ENCODE measurements around the gene ADCY1. TPM values are rescaled to one million over a fixed set of nuclear protein-coding genes. Genes with fewer than 3 reads are reported as not detected.

Gene ADCY1
- total RNA-seq, 1 experiment from 2014 or later: not detected

DNA sequence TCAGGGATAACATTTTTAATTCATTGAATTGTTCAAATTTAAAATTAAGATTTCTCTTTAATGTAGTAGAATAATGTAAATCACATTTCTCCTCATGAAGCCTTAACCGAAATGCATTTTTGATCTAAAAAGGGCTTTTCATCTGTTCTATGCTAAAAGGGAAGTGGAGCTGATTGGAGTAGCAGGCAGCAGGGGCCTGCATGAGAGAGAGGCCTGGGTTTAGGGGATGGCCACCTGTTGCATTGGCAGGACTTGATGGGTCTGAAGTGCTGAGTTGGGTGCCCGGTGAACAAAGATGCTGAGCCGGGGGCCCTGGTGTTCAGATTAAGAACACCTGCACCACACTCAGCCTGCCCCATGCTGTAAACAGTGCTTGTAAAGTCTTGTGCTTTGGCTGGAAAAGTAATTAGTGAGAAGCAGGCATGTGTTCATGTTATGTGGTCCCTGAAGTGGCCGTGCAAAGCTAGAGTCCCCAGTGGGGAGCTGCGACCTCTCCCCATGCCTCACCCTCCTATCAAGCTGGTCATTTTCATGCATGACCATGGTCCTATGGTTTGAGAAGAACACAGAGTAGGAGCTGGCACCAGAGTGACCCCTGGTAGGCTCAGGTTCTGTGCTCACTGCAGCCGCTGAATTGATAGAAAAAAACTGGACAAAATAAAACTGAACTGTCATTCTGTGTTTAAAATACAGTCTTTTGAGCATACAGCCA lies 124.3 kb downstream of the ADCY1 start:
- H3K9me3 ChIP-seq (replicated peaks): no peaks in the 10 kb centered on the region

DNA sequence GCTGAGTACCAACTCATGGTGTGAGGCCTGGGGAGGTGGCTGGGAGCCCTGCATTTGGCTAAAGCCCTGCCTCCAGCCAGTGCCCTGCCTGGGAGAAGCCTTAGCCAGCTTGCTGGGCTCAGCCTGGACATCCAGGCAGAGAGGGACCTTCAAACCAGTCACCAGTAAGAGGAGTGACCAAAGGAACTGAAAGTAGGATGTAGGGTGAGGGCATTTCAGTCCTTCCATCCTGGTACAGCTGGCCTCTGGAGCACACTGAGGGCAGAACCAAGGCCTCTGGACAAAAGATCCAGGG lies 124.8 kb downstream of the ADCY1 start:
- DNase-seq: no peak
- H3K4me3 ChIP-seq: no peak overlapping the region
- H3K36me3 ChIP-seq: no peaks in the 10 kb centered on the region
- H3K4me1 ChIP-seq: peaks cover 10% of the 10 kb centered on the region
- H3K27ac ChIP-seq: no peak overlapping the region
- peaks cover 5% of the 10 kb centered on the region; the same call in 1 of the 2 replicates for H3K27me3 ChIP-seq
- no peaks in the 10 kb centered on the region for H3K9me3 ChIP-seq (replicated peaks)

More for the DNA sequence above, 124.3 kb downstream of the ADCY1 start:
- Histone ChIP-seq H3K36me3 (no peaks in the 10 kb centered on the region), H3K4me1 (peaks cover 10% of the 10 kb centered on the region), H3K27ac (no peak overlapping the region), H3K4me3 (no peak overlapping the region), H3K27me3 (peaks cover 5% of the 10 kb centered on the region; the same call in 1 of the 2 replicates)
- no peak for DNase-seq

DNA sequence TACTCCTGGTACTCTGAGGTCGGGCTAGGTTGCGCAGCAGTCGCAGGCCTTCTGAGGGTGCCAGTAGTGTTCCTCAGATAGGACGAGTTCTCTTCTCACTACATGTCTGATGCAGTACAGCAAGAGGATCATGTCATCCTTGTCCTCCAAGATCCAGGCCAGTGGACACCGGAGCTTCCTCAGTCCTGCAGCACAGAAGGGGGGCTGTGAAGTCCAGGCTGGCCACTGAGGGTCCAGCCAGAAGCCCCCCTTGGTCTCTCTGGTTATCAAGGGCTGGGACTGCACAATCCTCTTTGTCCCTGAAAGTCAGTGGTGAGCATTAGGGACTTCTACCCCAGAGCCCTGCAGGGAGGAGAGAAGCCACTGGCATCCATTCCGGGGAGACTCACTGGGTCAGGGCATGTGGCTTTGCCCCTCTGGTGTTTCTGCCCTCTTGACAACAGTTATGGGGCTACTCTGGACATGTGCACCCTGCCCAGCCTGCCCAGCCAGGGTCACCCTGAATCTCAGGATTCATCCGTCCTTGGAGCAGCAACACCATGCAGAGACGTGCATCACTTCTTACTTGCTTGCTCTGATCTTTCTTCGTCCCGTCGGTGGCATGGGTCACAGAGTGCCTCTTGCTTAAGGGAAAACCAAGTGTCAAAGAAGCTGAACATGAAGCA lies 125.7 kb downstream of the ADCY1 start:
- DNase-seq: peak in 1 of 2 experiments; percentile 0

DNA sequence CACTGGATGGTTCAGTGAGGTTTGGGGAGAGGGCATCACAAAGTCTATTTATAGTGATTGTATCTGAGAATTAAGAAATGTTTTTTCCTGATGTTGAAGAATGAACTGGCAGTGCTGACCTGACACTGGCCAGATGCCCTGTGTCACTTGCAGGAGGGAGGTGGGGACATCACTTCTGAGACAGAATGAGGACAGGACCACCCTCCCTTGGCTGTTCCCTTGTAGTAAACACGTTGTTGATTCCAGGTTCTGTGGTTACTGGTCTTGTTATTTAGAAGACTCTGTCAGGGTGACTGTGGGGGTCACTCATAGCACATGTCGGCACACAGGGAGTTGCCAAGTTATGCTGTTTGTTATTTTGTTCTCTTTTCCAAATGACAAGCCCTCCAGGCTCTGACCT lies 126.4 kb downstream of the ADCY1 start:
- no peaks in the 10 kb centered on the region for H3K36me3 ChIP-seq
- H3K4me3 ChIP-seq: no peak overlapping the region
- DNase-seq: peak in 1 of 2 experiments; percentile 1
- H3K4me1 ChIP-seq: peaks cover 10% of the 10 kb centered on the region
- H3K9me3 ChIP-seq (replicated peaks): no peaks in the 10 kb centered on the region
- no peak overlapping the region for H3K27ac ChIP-seq
- peaks cover 5% of the 10 kb centered on the region; the same call in 1 of the 2 replicates for H3K27me3 ChIP-seq

More for the DNA sequence above, 125.7 kb downstream of the ADCY1 start:
- H3K36me3 ChIP-seq: no peaks in the 10 kb centered on the region
- no peak overlapping the region for H3K4me3 ChIP-seq
- H3K27me3 ChIP-seq: peaks cover 5% of the 10 kb centered on the region; the same call in 1 of the 2 replicates
- peaks cover 10% of the 10 kb centered on the region for H3K4me1 ChIP-seq
- H3K9me3 ChIP-seq (replicated peaks): no peaks in the 10 kb centered on the region
- no peak overlapping the region for H3K27ac ChIP-seq

DNA sequence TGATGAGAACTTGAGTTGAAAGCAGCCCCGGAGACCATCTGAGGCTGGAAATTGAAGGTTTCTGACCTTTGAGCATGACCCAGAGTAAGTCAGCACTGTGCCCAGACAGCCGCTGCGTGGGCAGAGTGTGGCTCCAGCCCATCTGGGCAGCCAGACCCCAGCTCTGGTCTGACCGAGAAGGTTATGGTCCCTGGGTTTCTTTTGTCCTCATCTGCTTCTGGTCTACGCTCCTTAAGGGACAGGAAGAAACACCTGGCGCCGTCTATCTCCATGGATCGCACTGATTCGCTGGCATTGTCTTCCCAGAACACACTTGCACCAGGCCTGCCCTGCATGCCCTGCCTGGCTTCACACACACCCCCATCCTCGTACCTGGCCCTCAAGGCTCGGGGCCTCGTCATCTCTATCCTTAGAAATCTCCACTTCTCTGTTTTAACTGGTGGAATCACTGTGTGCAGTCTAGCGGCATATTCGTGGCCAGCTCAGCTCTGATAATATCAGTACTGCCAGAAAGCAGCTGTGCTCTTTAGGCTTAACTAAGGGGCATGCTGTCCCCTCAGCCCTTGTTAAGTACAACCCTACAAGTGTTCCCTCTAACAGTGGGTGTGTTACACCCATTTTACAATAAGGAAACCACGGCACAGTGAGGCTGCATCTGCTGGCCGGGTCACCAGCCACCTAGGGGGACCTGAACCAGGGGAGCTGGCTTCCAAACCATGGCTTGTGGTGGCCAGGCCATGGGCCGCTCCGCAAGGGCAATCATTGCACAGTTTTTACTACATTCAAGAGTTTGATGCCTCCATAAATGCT lies 127.7 kb downstream of the ADCY1 start:
- Histone ChIP-seq H3K27me3 (peaks cover 6% of the 10 kb centered on the region; the same call in 1 of the 2 replicates), H3K4me1 (peaks cover 10% of the 10 kb centered on the region), H3K4me3 (peak overlapping the region; percentile 34), H3K27ac (peak overlapping the region; percentile 27), H3K36me3 (no peaks in the 10 kb centered on the region), H3K9me3 (replicated peaks) (no peaks in the 10 kb centered on the region)
- peak; percentile 86 to 94 for DNase-seq

DNA sequence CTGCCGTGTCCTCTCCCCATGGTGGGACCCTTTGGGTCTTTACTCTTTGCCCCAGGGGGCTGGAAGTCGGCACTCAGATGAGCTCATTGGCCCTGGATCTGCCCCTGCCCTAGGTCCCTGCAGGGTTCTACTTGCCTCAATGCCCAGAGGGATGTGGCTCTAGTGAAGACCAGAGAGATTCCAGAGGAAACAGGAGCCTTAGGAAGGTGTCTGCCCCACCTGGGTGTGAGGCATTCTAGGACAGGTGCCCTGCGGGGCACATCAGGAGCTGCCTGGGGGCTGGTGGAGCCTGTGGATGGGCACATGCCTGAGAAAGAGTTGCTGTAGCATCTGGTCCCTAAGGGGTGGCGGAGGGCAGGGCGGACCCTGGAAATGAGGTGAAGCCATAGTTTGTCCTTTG lies 128.6 kb downstream of the ADCY1 start:
- no peak for DNase-seq

DNA sequence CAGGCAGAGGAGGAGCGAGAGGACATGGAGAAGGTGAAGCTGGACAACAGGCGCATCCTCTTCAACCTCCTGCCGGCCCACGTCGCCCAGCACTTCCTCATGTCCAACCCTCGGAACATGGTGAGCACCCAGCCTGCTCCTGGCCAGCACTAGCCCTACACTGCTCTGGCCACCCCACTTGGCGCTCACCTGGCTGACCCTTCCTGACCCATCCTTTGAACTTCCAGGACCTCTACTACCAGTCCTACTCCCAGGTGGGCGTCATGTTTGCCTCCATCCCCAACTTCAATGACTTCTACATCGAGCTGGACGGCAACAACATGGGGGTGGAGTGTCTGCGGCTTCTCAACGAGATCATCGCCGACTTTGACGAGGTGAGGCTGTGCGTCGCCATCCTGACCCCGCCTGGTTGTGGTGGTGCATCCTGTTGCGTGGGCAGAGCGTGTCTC lies 129.2 kb downstream of the ADCY1 start:
- Histone ChIP-seq H3K36me3 (no peaks in the 10 kb centered on the region), H3K9me3 (replicated peaks) (no peaks in the 10 kb centered on the region), H3K4me1 (peaks cover 10% of the 10 kb centered on the region), H3K27ac (no peak overlapping the region), H3K27me3 (0 out of 2 replicates have a peak, but pooled peaks cover 4% of the 10 kb centered on the region), H3K4me3 (no peak overlapping the region)
- peak in 1 of 2 experiments; percentile 2 for DNase-seq

More for the DNA sequence above, 128.6 kb downstream of the ADCY1 start:
- no peak overlapping the region for H3K27ac ChIP-seq
- no peaks in the 10 kb centered on the region for H3K9me3 ChIP-seq (replicated peaks)
- no peaks in the 10 kb centered on the region for H3K36me3 ChIP-seq
- no peak overlapping the region for H3K4me3 ChIP-seq
- H3K4me1 ChIP-seq: peaks cover 10% of the 10 kb centered on the region
- H3K27me3 ChIP-seq: peaks cover 8% of the 10 kb centered on the region; the same call in 1 of the 2 replicates

DNA sequence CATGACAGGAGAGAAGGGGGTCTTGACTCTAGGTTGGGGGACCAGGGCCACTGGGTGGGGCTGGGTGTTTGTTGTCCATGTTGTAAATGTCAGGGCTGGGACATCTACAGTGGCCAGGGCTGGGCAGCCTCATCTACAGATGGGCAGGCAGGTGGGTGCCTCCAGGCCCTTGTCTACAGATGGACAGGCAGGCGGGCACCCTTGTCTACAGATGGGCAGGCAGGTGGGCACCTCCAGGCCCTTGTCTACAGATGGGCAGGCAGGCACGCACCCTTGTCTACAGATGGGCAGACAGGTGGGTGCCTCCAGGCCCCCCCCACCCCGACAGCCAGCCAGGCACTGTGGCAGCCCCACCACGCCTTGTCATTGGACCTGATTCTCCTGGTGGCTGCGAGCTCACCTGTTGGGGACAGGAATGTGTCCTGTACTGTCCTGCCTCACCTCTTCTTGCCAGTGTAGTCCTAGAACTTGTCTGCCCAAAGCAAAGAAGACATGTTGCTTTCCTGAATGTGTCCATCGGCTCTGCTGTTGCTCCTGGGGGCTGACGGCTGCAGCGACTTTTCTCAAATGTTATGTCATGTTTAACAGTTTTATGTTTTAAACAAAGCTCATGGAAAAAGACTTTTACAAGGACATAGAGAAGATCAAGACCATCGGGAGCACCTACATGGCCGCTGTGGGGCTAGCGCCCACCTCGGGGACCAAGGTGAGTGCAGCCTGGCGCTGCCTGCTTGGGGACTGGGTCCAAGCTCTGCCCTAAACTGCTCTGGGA lies 129.9 kb downstream of the ADCY1 start:
- DNase-seq: peak in 1 of 2 experiments; percentile 0
- H3K4me3 ChIP-seq: no peak overlapping the region
- H3K36me3 ChIP-seq: no peaks in the 10 kb centered on the region
- H3K27me3 ChIP-seq: peaks cover 5% of the 10 kb centered on the region; the same call in 1 of the 2 replicates
- H3K4me1 ChIP-seq: peaks cover 10% of the 10 kb centered on the region
- no peak overlapping the region for H3K27ac ChIP-seq
- H3K9me3 ChIP-seq (replicated peaks): no peaks in the 10 kb centered on the region

DNA sequence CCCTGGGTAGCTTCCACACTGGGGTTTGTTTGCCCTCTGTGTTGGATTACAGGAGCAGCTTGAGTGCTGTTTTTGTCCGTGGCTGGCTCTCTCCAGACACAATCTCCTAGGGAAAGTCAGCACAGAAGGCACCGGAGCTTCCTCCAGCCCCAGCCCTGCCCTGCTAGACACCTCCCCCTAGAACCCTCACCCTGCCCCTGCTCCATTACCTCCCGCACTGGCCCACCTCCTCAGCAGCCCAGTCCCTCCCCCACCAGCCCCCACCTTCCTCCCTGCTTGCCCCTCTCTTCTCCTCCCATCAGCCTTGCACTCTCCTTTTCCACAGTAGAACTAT lies 130.5 kb downstream of the ADCY1 start:
- Histone ChIP-seq H3K4me1 (peaks cover 10% of the 10 kb centered on the region), H3K4me3 (no peak overlapping the region), H3K27me3 (peaks cover 11% of the 10 kb centered on the region; the same call in 1 of the 2 replicates), H3K27ac (no peak overlapping the region), H3K9me3 (replicated peaks) (no peaks in the 10 kb centered on the region), H3K36me3 (no peaks in the 10 kb centered on the region)
- DNase-seq: peak in 1 of 2 experiments; percentile 0

DNA sequence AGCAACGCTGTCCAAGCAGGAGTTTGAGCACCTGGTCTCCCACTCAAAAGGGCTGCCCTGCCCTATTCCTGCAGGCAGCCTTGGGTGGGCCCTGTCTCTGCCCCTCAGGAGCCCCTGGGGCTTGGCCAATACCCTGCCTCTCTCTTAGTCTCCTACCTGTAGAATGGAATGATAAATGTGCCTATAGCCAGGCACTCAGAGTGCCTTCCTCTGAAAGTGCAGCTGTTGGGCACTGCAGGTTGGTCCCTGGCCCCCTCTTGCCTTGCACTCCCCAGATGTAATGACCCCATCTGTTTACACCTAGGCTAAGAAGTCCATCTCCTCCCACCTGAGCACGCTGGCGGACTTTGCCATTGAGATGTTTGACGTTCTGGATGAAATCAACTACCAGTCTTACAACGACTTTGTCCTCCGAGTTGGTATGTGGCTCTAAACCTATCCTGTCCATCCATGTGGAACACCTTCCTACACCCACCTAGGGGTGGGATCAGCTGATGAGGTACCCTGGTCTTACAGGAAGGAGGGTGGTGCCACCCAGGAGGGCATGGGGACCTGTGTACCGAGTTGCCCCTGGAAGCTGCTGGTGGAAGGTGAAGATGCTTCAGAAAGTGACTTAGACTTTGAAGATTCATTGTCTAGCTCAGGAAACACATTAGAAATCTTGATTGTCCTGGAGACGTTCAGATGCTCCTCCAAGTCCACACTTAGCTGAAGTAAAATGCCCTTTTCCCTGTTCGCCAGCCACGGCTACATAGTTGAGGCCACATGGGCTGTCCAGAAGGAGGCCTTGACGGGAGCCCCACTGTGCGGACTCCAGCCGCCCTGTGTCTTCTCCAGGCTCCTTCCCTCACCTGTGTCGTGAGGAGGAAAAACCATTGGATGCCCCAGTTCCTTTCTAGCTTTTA lies 134.1 kb downstream of the ADCY1 start:
- no peaks in the 10 kb centered on the region for H3K36me3 ChIP-seq
- no peaks in the 10 kb centered on the region for H3K9me3 ChIP-seq (replicated peaks)
- DNase-seq: no peak
- H3K4me1 ChIP-seq: no peaks in the 10 kb centered on the region
- H3K4me3 ChIP-seq: no peak overlapping the region
- H3K27ac ChIP-seq: no peak overlapping the region
- H3K27me3 ChIP-seq: peaks cover 17% of the 10 kb centered on the region; the same call in 1 of the 2 replicates

DNA sequence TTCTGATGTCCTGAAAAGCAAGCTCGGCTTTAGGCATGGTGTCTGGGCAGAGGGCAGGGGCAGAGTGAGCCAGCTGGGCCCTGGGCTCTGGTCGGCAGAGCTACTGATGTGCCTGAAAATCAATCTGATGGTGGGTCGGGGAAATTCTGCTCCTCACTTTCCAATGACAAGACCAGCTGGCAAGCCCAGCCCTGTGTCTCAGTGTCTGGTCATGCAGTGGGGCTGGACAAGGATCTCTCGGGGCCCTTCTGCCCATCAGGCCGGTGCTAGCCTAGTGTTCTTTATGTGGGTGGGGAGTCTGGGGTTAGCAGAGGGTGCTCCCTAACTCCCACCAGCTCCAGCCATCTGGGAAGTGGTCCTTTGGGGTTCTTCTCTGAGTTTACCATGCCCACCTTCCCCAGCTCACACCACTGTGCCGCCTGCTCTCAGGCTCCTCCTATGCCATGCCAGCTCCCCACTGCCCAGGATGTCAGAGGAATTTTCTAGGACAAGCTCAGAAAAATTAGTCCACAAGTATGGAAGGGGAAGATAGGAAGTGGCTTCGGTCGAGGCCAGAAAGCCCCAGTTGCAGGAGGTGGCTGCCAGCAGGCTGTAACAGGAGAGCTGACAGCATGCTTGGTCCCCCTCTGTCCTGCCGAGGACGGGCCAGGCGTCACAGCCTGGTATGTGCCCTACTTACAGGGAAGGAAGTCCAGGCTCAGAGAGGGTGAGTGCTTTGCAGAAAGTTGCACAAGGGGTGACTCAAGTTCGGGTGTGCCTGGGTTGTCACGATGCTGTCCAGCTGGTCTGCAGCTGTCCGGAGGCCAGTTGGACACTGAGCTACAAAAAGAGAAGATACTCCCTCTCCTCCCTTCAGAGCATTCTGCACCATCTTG lies 135.2 kb downstream of the ADCY1 start:
- Histone ChIP-seq H3K4me3 (no peak overlapping the region), H3K27ac (no peak overlapping the region), H3K36me3 (no peaks in the 10 kb centered on the region), H3K27me3 (peaks cover 26% of the 10 kb centered on the region; the same call in 1 of the 2 replicates), H3K9me3 (replicated peaks) (no peaks in the 10 kb centered on the region), H3K4me1 (no peaks in the 10 kb centered on the region)
- no peak for DNase-seq

DNA sequence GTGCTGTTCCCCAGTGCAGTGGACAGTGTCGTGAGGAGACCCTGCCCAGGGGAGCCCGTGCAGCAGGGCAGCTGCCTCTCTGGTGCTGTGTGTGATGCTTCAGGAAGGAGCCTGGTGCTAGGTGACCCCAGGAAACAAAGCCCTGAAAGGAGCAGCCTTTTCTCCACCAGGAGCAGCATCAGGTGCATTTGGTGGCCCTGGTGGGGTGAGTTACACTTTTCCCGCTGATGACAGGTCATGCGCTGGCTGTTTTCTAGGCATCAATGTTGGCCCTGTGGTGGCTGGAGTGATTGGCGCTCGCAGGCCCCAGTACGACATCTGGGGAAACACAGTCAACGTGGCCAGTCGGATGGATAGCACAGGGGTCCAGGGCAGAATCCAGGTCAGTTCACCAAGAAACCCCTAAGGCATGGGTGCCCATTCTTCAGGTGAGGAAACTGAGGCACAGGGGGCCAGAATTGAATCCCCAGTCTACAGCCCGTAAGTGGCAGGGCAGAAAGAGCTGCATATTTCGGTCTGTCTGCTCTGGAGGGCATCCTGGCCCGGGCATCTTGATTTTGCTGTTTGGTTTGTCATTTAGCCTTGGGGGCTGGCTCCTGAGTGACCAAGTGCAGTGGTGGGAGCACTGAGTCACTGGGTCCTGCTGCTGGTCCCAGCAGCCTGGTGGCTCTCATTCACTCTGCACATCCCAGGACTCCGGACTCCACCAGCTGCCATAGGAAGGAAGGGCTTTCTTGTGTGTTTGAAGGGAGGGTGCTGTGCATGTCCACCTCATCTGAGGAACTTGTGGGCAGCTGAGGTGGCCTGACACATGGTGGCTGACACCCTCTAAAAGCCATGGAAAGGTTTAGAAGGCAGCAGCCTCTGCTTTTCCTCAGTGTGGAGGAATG lies 136.3 kb downstream of the ADCY1 start:
- Histone ChIP-seq H3K27me3 (peaks cover 36% of the 10 kb centered on the region; the same call in 1 of the 2 replicates), H3K27ac (no peak overlapping the region), H3K4me1 (no peaks in the 10 kb centered on the region), H3K4me3 (no peak overlapping the region), H3K9me3 (replicated peaks) (no peaks in the 10 kb centered on the region), H3K36me3 (no peaks in the 10 kb centered on the region)
- no peak for DNase-seq

Measured in SJCRH30 (cell line).